PC-9 (cell line): ENCODE data around the gene STK10.

Source experiments
- CTCF ChIP-seq: fragments of 200-600 bp; sonication (generic); conservative IDR thresholded peaks from 2 replicates; pipeline ENCODE4 v1.6.1; 2017; ENCODE audit warnings: mixed run types, antibody characterized with exemption, mild to moderate bottlenecking, moderate library complexity
- EZH2 ChIP-seq: fragments of 200-600 bp; sonication (generic); IDR thresholded peaks from 2 replicates; pipeline ENCODE4 v1.8.0; 2017; ENCODE audit warnings: antibody characterized with exemption, low read depth

- TF ChIP-seq CTCF (no peak), EZH2 (no peak)
These were observed 141.4 kb downstream of the STK10 start for GRCh38 chr5:172046593-172046992.
